Omental fat pad (tissue), 4 donors: ENCODE results near the gene HNRNPD. TPM values are rescaled to one million over a fixed set of nuclear protein-coding genes. Genes with fewer than 3 reads are reported as not detected.
"Not testable (repeated sequence)": the region's sequence is repeated elsewhere in the genome, so short reads cannot be mapped to it uniquely, and the experiment has no call there.

Source experiments
- ATAC-seq: fragments of 150-250 bp; one replicate; pipeline ENCODE4 v1.9.1; 2016; ENCODE audit warnings: mild to moderate bottlenecking, moderate library complexity; ENCODE audit not compliant: low FRiP score
- DNase-seq: peaks from one replicate; pipeline ENCODE4 v3.0.0-alpha.2; 2019; ENCODE audit warnings: low spot score
- total RNA-seq, 4 donors: library from RNA; depleted of rRNA; stranded (reverse); fragments of >200 nt; gene quantifications; one replicate each; pipeline ENCODE4 v1.1.0, GENCODE V29; 2016
- TF ChIP-seq, protein P1 (sequence below), 3 donors: fragments of 450-650 bp; IDR thresholded peaks; one replicate each; pipeline ENCODE4 v1.5.1; 2016 to 2017; ENCODE audit warnings: antibody characterized with exemption in 3 of 3, mild to moderate bottlenecking in 3 of 3, moderate library complexity in 2 of 3

The HNRNPD gene
- total RNA-seq, 4 donors from 2014 or later: 69.2 to 108 (median 86.1) TPM

- ATAC-seq (peak; percentile 56), DNase-seq (peak; percentile 68)
- TF ChIP-seq, protein P1, sequence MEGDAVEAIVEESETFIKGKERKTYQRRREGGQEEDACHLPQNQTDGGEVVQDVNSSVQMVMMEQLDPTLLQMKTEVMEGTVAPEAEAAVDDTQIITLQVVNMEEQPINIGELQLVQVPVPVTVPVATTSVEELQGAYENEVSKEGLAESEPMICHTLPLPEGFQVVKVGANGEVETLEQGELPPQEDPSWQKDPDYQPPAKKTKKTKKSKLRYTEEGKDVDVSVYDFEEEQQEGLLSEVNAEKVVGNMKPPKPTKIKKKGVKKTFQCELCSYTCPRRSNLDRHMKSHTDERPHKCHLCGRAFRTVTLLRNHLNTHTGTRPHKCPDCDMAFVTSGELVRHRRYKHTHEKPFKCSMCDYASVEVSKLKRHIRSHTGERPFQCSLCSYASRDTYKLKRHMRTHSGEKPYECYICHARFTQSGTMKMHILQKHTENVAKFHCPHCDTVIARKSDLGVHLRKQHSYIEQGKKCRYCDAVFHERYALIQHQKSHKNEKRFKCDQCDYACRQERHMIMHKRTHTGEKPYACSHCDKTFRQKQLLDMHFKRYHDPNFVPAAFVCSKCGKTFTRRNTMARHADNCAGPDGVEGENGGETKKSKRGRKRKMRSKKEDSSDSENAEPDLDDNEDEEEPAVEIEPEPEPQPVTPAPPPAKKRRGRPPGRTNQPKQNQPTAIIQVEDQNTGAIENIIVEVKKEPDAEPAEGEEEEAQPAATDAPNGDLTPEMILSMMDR (IDR thresholded peaks at IDR 0.05): no peak
Measured at GRCh38 chr4:82372517-82373485, 990 bp downstream of the HNRNPD start.

DNA sequence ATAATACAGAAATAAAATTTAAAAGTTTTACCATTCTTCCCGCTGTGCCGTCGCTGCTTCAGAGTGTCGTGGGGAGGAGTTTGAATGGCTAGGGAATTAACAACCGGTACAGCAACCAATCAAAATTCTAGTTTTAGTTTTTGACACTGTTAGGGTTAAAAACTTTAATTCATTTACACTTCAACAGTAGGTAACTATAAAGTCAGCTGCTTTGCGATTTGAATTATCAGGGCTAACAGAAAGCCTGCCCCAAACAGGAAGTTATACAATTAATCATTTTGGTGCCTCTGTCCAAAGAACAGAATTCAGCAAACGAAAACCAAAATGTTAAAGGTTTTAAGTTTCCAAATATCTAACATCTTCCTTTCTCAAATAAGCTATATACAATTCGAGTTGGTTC, 2.3 kb downstream of the HNRNPD start:
- TF ChIP-seq, protein P1 (IDR thresholded peaks at IDR 0.05): no peak
- ATAC-seq (no peak), DNase-seq (no peak)

DNA sequence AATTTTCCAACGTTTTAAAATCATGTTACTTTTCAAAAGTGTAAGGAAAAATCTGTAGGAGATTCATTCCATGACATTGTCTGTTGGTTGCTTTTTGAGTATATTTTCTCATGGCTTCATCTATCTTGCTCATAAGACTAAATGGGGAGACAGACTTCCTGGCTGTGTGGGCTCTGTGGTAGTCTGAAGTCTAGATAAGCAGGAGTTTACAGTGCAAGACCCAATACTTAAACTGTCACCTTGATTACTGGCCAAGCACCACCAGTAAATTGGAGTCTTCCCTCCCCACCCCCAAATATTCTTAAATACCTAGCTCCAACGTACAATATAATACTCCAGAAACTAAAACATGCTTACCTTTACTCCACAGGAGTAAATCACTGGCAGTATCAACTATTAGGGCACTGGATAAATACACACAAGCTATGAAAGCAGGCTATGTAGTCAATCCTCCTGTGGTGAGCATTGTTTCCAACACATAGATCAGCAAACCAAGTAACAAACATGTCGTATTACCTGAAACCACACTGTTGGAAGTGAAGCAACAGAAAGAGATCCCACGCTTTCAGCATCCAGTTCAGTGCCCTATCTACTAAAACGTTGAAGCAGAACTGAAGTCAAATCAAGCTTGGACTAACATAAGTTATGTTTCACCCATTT, 6.2 kb downstream of the HNRNPD start:
- no peak for ATAC-seq
- TF ChIP-seq, protein P1 (IDR thresholded peaks at IDR 0.05): no peak

DNA sequence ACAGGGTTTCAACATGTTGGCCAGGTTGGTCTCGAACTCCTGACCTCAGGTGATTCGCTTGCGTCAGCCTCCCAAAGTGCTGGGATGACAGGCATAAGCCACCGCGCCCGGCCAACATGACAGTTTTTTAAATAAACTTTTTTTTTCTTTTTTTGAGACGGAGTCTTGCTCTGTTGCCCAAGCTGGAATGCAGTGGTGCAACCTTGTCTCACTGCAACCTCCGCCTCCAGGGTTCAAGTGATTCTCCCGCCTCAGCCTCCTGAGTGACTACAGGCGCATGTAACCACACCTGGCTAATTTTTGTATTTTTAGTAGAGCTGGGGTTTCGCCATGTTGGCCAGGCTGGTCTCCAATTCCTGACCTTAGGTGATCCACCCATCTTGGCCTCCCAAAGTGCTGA, 7.4 kb downstream of the HNRNPD start:
- not testable (repeated sequence) for ATAC-seq, DNase-seq

More for the DNA sequence above, 6.2 kb downstream of the HNRNPD start:
- DNase-seq: no peak

DNA sequence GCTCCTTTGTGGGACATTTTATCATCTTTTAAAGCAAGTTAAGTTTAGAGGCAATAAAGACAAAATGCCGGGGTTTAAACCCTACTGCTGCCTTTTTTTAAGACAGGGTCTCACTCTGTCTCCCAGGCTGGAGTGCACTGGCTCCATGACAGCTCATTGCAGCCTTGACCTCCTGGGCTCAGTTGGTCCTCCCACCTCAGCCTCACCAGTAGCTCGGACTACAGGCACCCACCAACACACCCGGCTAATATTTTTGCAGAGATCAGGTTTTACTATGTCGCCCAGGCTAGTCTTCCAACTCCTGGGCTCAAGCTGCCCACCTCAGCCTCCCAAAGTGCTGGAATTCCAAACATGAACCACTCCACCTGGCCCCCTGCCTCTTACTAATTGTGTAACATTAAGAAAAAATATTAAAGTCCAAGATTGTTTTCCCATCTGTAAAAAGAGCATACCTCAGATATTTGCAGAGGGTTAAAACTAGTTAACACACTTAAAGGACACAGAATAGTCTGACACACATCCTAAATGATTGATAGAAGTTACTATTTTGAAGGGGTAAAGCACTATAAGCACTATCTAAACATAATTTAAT, 9.8 kb downstream of the HNRNPD start:
- ATAC-seq (no peak), DNase-seq (no peak)
- TF ChIP-seq, protein P1 (IDR thresholded peaks at IDR 0.05): no peak

DNA sequence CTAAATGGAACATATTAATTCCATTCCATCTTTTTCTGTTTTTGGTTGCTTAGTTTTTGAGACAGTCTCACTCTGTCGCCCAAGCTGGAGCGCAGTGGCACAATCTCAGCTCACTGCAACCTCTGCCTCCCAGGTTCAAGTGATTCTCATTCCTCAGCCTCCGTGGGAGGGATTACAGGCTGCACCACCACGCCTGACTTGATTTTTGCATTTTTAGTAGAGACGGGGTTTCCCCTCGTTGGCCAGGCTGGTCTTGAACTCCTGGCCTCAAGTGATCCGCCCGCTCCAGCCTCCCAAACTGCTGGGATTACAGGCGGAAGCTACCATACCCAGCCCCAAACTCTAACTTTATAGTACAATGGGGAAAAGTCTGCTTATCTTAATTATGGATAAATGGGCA, 11.2 kb downstream of the HNRNPD start:
- ATAC-seq (no peak), DNase-seq (no peak)
- TF ChIP-seq, protein P1 (IDR thresholded peaks at IDR 0.05): no peak
